Mesendoderm (in vitro differentiated cells): ENCODE results near the gene PHF12.
A peak's percentile ranks its signal among the peaks of the same experiment; 100 is the strongest.

Experiments used
- DNase-seq: peaks from one replicate; pipeline ENCODE4 v3.0.0; 2013
- H2AK5ac ChIP-seq: 2 replicates; pipeline ENCODE4 v1.6.1; 2013; ENCODE audit warnings: low read length, inconsistent platforms
- H2BK120ac ChIP-seq: 2 replicates; pipeline ENCODE4 v1.6.1; 2013; ENCODE audit warnings: low read depth, mild to moderate bottlenecking, low read length, moderate library complexity, mixed read lengths
- H2BK15ac ChIP-seq: replicated peaks from 2 replicates; pipeline ENCODE4 v1.6.1; 2013; ENCODE audit warnings: low read depth, mild to moderate bottlenecking, moderate library complexity
- H2BK5ac ChIP-seq: 2 replicates; pipeline ENCODE4 v1.6.1; 2013; ENCODE audit warnings: low read length, inconsistent platforms
- H3K18ac ChIP-seq: 2 replicates; pipeline ENCODE4 v1.6.1; 2013; ENCODE audit warnings: mild to moderate bottlenecking, low read length, mixed read lengths
- H3K23ac ChIP-seq: one replicate; pipeline ENCODE4 v1.6.1; 2013; ENCODE audit warnings: low read length
- H3K27ac ChIP-seq: 2 replicates; pipeline ENCODE4 v1.5.1; 2013; ENCODE audit warnings: low read depth, mild to moderate bottlenecking, inconsistent platforms, low read length, moderate library complexity
- H3K27me3 ChIP-seq: 2 replicates; pipeline ENCODE4 v1.6.1; 2013; ENCODE audit warnings: low read length, control low read depth, mild to moderate bottlenecking, inconsistent platforms; ENCODE audit not compliant: insufficient read depth, poor library complexity
- H3K36me3 ChIP-seq: 2 replicates; pipeline ENCODE4 v1.6.1; 2013; ENCODE audit warnings: low read length, inconsistent platforms; ENCODE audit not compliant: control insufficient read depth, insufficient read depth
- H3K4ac ChIP-seq: one replicate; pipeline ENCODE4 v1.6.1; 2013; ENCODE audit warnings: low read depth, mild to moderate bottlenecking, low read length, moderate library complexity
- H3K4me1 ChIP-seq: 2 replicates; pipeline ENCODE4 v1.6.1; 2013; ENCODE audit warnings: low read depth, low read length, inconsistent platforms; ENCODE audit not compliant: control insufficient read depth
- H3K4me2 ChIP-seq: 2 replicates; pipeline ENCODE4 v1.6.1; 2013; ENCODE audit warnings: low read length
- H3K4me3 ChIP-seq: 2 replicates; pipeline ENCODE4 v1.5.1; 2013; ENCODE audit warnings: mild to moderate bottlenecking, low read length
- H3K56ac ChIP-seq: one replicate; pipeline ENCODE4 v1.6.1; 2013; ENCODE audit warnings: low read length
- H3K79me1 ChIP-seq: 2 replicates; pipeline ENCODE4 v1.6.1; 2013; ENCODE audit warnings: low read length, inconsistent platforms
- H3K79me2 ChIP-seq: 2 replicates; pipeline ENCODE4 v1.6.1; 2013; ENCODE audit warnings: mild to moderate bottlenecking, low read length; ENCODE audit not compliant: control insufficient read depth, insufficient read depth
- H3K9ac ChIP-seq: 2 replicates; pipeline ENCODE4 v1.6.1; 2013; ENCODE audit warnings: low read length, inconsistent platforms
- H4K5ac ChIP-seq: one replicate; pipeline ENCODE4 v1.6.1; 2013; ENCODE audit warnings: low read length
- H4K8ac ChIP-seq: one replicate; pipeline ENCODE4 v1.6.1; 2013; ENCODE audit warnings: low read depth, mild to moderate bottlenecking, control low read depth, low read length, moderate library complexity
- WGBS: extraction: QIAGEN DNeasy Blood & Tissue Kit; methylation state at CpG from one replicate; pipeline ENCODE4 v1.1.7; 2013; ENCODE audit warnings: low lambda C conversion rate, missing lambda C conversion rate; ENCODE audit not compliant: insufficient coverage; ENCODE audit errors: extremely low coverage; 5-methylcytosine and 5-hydroxymethylcytosine counted together

PHF12 gene

GRCh38 chr17:28956112-28956511 is 4.8 kb upstream of the PHF12 start:
- Histone ChIP-seq H4K8ac (no peak overlapping the region), H2BK15ac (no peak overlapping the region), H3K79me2 (peaks cover under 1% of the 10 kb centered on the region), H3K4me1 (peaks cover 1% of the 10 kb centered on the region), H3K23ac (no peak overlapping the region), H3K27me3 (no peaks in the 10 kb centered on the region), H2AK5ac (no peak overlapping the region), H3K9ac (no peak overlapping the region), H4K5ac (no peak overlapping the region), H3K18ac (no peak overlapping the region), H3K56ac (peak overlapping the region; percentile 35), H3K79me1 (no peaks in the 10 kb centered on the region), H2BK120ac (no peak overlapping the region), H3K27ac (no peak overlapping the region), H3K4ac (no peak overlapping the region), H3K4me3 (no peak overlapping the region), H3K4me2 (no peak overlapping the region), H2BK5ac (no peak overlapping the region), H3K36me3 (no peaks in the 10 kb centered on the region)
- peak; percentile 61 for DNase-seq
- no CpG with 5 or more reads among the region's 7 CpGs for WGBS

- Histone ChIP-seq H3K27me3 (no peaks in the 10 kb centered on the region), H2BK120ac (no peak overlapping the region), H3K79me1 (no peaks in the 10 kb centered on the region), H4K8ac (no peak overlapping the region), H4K5ac (no peak overlapping the region), H3K27ac (no peak overlapping the region), H3K4me1 (peaks cover 1% of the 10 kb centered on the region), H3K9ac (no peak overlapping the region), H3K4ac (no peak overlapping the region), H3K4me2 (no peak overlapping the region), H3K36me3 (no peaks in the 10 kb centered on the region), H2BK15ac (no peak overlapping the region), H3K18ac (no peak overlapping the region), H2BK5ac (no peak overlapping the region), H3K56ac (no peak overlapping the region), H2AK5ac (no peak overlapping the region), H3K4me3 (no peak overlapping the region), H3K79me2 (peaks cover 6% of the 10 kb centered on the region), H3K23ac (no peak overlapping the region)
- DNase-seq = no peak
- no CpG with 5 or more reads among the region's 5 CpGs for WGBS
Observed at GRCh38 chr17:28955408-28955807, 4.1 kb upstream of the PHF12 start.

DNA sequence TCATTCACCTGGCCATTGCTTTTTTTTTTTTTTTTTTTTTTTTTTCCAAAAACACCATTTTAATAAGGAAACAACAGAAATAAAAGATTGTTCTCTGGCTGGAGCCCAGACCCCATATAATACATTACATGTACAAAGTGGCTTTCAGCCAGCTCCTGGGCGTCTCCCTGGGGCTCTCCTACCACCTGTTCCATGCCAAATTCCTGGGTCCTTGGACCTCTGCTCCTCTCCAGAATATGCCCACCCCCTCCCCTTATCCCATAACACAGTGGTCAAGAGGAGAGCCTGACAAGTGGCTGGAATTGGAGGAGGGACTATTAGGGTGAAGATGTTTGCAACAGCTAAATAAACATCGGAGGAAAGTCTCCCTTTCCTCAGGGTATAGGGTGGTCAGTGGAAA is 3.6 kb upstream of the PHF12 start:
- Histone ChIP-seq H3K79me1 (no peaks in the 10 kb centered on the region), H3K4me1 (peaks cover 1% of the 10 kb centered on the region), H2BK5ac (no peak overlapping the region), H2BK15ac (no peak overlapping the region), H3K56ac (no peak overlapping the region), H4K5ac (no peak overlapping the region), H3K4ac (no peak overlapping the region), H3K27me3 (no peaks in the 10 kb centered on the region), H3K4me3 (no peak overlapping the region), H3K4me2 (no peak overlapping the region), H3K23ac (no peak overlapping the region), H3K36me3 (no peaks in the 10 kb centered on the region), H3K27ac (no peak overlapping the region), H3K9ac (no peak overlapping the region), H2AK5ac (no peak overlapping the region), H2BK120ac (no peak overlapping the region), H3K79me2 (peaks cover 11% of the 10 kb centered on the region), H3K18ac (no peak overlapping the region), H4K8ac (no peak overlapping the region)
- WGBS = no CpG with 5 or more reads among the region's 2 CpGs
- DNase-seq = no peak

GRCh38 chr17:28953444-28954118 is 2.3 kb upstream of the PHF12 start:
- Histone ChIP-seq H3K23ac (no peak overlapping the region), H3K4me3 (no peak overlapping the region), H2BK15ac (no peak overlapping the region), H4K5ac (no peak overlapping the region), H3K18ac (no peak overlapping the region), H3K79me1 (no peaks in the 10 kb centered on the region), H3K4ac (no peak overlapping the region), H4K8ac (no peak overlapping the region), H3K4me1 (peaks cover 1% of the 10 kb centered on the region), H2AK5ac (no peak overlapping the region), H2BK120ac (no peak overlapping the region), H2BK5ac (no peak overlapping the region), H3K36me3 (no peaks in the 10 kb centered on the region), H3K79me2 (peaks cover 24% of the 10 kb centered on the region), H3K56ac (no peak overlapping the region), H3K27me3 (no peaks in the 10 kb centered on the region), H3K4me2 (no peak overlapping the region), H3K27ac (no peak overlapping the region), H3K9ac (no peak overlapping the region)
- DNase-seq = peak; percentile 94
- WGBS = no CpG with 5 or more reads among the region's 5 CpGs

DNA sequence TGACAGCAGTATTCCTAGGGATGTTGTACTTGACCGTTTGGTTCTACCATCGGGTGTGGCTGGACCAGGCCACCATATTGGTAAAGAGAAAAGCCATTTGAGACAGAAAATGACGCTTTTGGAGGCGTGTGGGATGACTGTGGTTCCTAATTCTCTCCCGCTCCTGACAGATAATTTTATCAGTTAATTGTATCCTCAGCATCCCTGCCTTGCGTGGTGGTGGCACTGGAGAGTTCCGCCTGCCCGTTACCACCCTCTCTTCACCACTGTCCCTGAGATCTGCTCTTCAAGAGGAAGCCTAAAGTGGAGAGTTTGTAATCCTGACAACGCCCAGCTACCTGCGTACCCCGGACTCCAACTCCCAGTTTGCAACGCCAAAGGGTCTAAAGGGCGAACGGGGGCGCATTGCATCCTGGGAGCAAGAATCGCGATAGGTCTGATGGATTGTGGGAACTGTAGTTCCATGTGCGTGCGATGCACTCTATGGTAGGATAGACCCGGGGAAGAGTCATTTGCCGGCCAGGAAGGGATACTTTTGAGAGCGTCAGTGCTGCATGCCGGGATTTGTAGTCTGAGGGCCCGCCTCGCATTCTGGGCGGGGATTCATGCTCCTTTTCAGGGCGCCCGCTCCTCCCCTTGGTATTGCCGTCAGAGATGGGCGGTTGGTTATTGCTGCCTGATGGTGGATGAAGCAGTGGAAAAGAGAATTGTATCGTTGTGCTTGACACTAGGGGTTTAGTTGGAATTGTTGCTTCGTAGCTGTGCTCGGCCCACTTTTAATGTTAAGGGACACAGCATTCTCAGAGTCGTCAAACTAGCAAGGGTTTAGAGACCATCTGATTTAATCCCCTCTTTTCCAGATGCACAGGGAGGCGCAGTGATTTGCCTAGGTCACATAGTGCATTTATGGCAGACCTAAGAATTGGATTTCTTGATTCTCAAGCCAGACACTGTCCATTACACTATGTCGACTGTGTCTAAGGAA is 965 bp upstream of the PHF12 start:
- no peaks in the 10 kb centered on the region for H3K27me3 ChIP-seq
- H2AK5ac ChIP-seq = peak overlapping the region; percentile 41
- H2BK5ac ChIP-seq = peak overlapping the region; percentile 36
- peak overlapping the region; percentile 68 for H3K4me2 ChIP-seq
- DNase-seq = peak; percentile 100
- no peak overlapping the region for H3K23ac ChIP-seq
- H3K9ac ChIP-seq = peak overlapping the region; percentile 77
- no peak overlapping the region for H2BK15ac ChIP-seq
- H3K18ac ChIP-seq = peak overlapping the region; percentile 2
- no peaks in the 10 kb centered on the region for H3K36me3 ChIP-seq
- peak overlapping the region; percentile 28 for H3K4ac ChIP-seq
- no peak overlapping the region for H4K8ac ChIP-seq
- H3K4me1 ChIP-seq = peaks cover 3% of the 10 kb centered on the region
- peak overlapping the region; percentile 36 for H3K4me3 ChIP-seq
- peak overlapping the region; percentile 51 for H3K27ac ChIP-seq
- H2BK120ac ChIP-seq = no peak overlapping the region
- WGBS = no CpG with 5 or more reads among the region's 36 CpGs
- peak overlapping the region; percentile 90 for H3K56ac ChIP-seq
- H3K79me2 ChIP-seq = peaks cover 37% of the 10 kb centered on the region
- peak overlapping the region; percentile 28 for H4K5ac ChIP-seq
- H3K79me1 ChIP-seq = no peaks in the 10 kb centered on the region
